NT2/D1 (cell line): ENCODE data around the gene GSE1.

Experiments used
- SUZ12 ChIP-seq: IDR thresholded peaks from 2 replicates; pipeline ENCODE4 v1.6.1; 2011; ENCODE audit not compliant: insufficient read length, insufficient read depth; ENCODE audit errors: extremely low read depth
- ZNF274 ChIP-seq: IDR thresholded peaks from 2 replicates; pipeline ENCODE4 v1.6.1; 2011; ENCODE audit warnings: mild to moderate bottlenecking, low read depth, low read length

- no peak for TF ChIP-seq ZNF274
- TF ChIP-seq SUZ12 = no peak
Measured at GRCh38 chr16:85594978-85595661, 18.0 kb upstream of the GSE1 start.
